ENCODE measurements around the gene NDUFS7. TPM values are rescaled to one million over a fixed set of nuclear protein-coding genes. Genes with fewer than 3 reads are reported as not detected.

The NDUFS7 gene
- total RNA-seq, 1 experiment from 2014 or later = 83.9 TPM

- Histone ChIP-seq H2BK20ac (ENCODE audit: low read depth, low read length, poor library complexity, severe bottlenecking) (no peak overlapping the region), H2AFZ (ENCODE audit: low read length) (no peak overlapping the region), H3T11ph (ENCODE audit: low read length) (no peak overlapping the region), H3K14ac (ENCODE audit: insufficient read depth, low read length) (no peak overlapping the region), H3K79me2 (ENCODE audit: insufficient read depth, low read length) (peaks cover 3% of the 10 kb centered on the region; the same call in 1 of the 2 replicates), H4K20me1 (ENCODE audit: control insufficient read depth, insufficient read depth, insufficient read length) (no peaks in the 10 kb centered on the region), H3K4me2 (ENCODE audit: insufficient read depth, insufficient read length, low read length) (no peak overlapping the region), H2BK120ac (ENCODE audit: low read depth, low read length, poor library complexity, severe bottlenecking) (no peak overlapping the region), H3K79me1 (ENCODE audit: insufficient read depth, low read depth, low read length, poor library complexity, severe bottlenecking) (peaks cover 6% of the 10 kb centered on the region), H3K27ac (ENCODE audit: insufficient read length, low read depth, low read length) (no peak overlapping the region), H3K23me2 (ENCODE audit: insufficient read length, low read depth, low read length, poor library complexity, severe bottlenecking) (peaks cover 6% of the 10 kb centered on the region), H2BK5ac (ENCODE audit: insufficient read length, low read length) (no peak overlapping the region), H3K4ac (ENCODE audit: low read depth, low read length) (no peak overlapping the region), H4K5ac (ENCODE audit: insufficient read length, low read depth, low read length) (no peak overlapping the region), H3K4me1 (ENCODE audit: insufficient read depth, low read length) (no peaks in the 10 kb centered on the region), H2BK12ac (ENCODE audit: insufficient read length, low read depth, low read length) (no peak overlapping the region), H4K91ac (ENCODE audit: insufficient read length, low read depth, low read length) (no peak overlapping the region), H3K23ac (ENCODE audit: insufficient read length, low read depth, low read length) (no peak overlapping the region), H3K56ac (ENCODE audit: insufficient read length, low read depth, low read length) (no peak overlapping the region), H2BK15ac (ENCODE audit: low read depth, low read length) (no peak overlapping the region), H3K9me3 (ENCODE audit: control insufficient read depth, low read depth, low read length) (no peaks in the 10 kb centered on the region), H3K27me3 (ENCODE audit: insufficient read depth, low read length) (no peaks in the 10 kb centered on the region), H2AK5ac (ENCODE audit: insufficient read length, low read length) (no peak overlapping the region), H3K18ac (ENCODE audit: insufficient read length, low read depth, low read length) (no peak overlapping the region), H4K8ac (replicated peaks; ENCODE audit: insufficient read length, low read depth, low read length) (no peak overlapping the region), H3K9ac (ENCODE audit: extremely low read depth, insufficient read length, low read length) (no peak overlapping the region)
- TF ChIP-seq CTCF (conservative IDR thresholded peaks at IDR 0.05) = no peak
- Mint-ChIP-seq H3K27me3 (ENCODE audit: low read depth) (peaks cover 3% of the 10 kb centered on the region), H3K27ac (no peak overlapping the region), H3K36me3 (ENCODE audit: insufficient read depth in 1 of 3, low read depth in 3 of 3) (peaks cover 14 to 23% (median 20%) of the 10 kb centered on the region in 3 experiments), H3K9me3 (peaks cover 3 to 5% of the 10 kb centered on the region in 2 experiments; a peak in 2 of 5 replicates), H3K4me1 (peaks cover 13 to 14% of the 10 kb centered on the region in 2 experiments), H3K4me3 (peak overlapping the region in 1 of 2 experiments; percentile 77; a peak in 2 of 5 replicates)
- no peak for DNase-seq
- no CpG with 5 or more reads among the region's 3 CpGs for WGBS (ENCODE audit: extremely low coverage, insufficient read length, low lambda C conversion rate)
Measured at GRCh38 chr19:1385816-1386215, 2.1 kb downstream of the NDUFS7 start.
